UCSD-AML1 (cell line): ENCODE data around the gene HS3ST3B1.

Experiments
- DNase-seq: peaks from one replicate; lab custom pipeline; 2025; ENCODE audit not compliant: unreplicated experiment; lab: John Stamatoyannopoulos, UW

The HS3ST3B1 gene

DNA sequence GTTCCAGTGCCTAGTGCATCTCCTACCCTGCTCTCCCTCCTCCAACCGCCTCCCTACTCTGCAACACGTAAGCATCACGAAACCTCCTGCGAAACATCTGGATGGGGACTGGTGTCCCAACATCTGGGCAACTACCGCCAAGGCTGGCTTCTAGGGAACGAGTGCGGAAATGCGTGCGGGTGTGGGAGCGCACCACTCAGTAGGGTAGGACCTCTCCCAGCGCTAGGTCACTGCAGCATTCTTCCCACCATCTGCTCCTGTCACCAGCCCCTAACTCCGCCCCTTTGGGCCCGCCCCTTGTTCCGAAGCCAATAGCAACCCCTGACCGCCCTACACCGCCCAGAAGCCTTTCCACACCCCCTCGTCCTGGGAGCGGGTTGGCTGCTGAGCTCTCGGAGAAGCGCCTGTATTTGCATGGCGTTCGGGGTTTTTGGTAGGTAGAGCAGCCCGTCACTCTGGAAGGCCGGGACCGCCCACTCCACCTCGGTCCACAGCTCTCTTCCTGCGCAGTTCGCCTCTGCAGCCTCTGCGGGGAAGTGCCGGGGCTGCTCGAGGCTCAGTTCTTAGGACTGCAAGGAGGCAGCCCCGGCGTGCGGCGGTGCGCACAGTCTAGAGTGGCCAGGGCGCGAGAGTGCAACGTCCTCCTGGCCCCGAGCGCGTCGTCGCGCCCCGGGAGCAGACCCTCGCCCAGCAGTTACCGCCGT, at the start of gene HS3ST3B1:
Gene HS3ST3B1, plus strand, starts transcription at position 507 of the 704 bp plus-strand sequence. CDS start 438 bp downstream, outside the sequence.
- DNase-seq: peak; percentile 97

DNA sequence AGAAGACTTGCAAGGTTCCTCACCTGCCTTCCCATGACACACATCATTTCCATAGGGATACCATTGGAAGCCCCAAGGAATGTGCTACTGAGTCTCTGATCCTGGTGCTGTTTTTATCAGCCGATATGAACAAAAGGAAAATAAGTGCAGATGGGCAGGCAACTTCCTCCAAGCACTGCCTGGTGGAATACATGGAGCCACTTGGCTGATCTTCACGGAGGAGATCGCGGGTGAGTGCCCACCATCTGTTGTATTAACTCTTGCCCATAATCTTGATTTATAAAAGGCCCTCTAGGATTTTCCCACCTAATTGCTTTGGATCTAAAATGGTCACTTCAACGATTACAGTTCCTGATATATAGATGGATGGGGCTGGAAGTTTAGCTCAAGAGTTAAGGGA, 39.5 kb upstream of the HS3ST3B1 start:
- DNase-seq: no peak

DNA sequence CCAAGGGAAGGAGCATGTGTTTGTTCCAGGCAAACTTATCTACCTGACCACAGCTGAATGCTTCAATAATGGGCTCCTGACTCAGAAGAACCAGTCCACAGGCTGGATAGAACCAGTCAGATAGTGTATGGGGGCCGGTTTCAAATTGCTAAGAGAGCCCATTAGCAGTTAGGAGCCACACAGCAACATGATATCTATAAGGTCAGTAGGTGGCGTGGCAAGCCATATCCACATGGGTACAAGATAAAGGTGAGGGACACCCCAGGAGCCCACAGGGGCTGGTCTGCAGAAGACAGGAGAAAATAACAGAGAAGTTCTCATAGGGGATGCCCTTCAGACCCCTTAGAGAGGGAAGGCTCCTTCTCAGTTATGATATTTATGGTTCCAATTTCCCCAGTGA, 32.6 kb upstream of the HS3ST3B1 start:
- no peak for DNase-seq

DNA sequence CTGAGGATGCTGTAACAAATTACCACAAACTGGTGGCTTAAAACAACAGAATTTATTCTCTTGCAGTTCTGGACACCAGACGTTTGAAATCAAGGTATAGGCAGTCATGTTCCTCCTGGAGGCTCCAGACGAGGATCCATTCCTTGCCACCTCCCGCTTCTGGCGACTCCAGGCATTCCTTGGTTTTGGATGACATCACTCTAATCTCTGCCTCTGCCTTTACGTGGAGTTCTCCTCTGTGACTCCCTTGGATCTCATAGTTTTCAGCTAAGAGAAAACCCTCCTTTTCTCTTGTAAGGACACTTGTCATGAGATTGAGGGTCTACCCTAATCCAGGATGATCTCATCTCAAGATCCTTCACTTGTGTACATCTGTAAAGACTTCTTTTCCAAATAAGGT, 31.4 kb upstream of the HS3ST3B1 start:
- DNase-seq: no peak

DNA sequence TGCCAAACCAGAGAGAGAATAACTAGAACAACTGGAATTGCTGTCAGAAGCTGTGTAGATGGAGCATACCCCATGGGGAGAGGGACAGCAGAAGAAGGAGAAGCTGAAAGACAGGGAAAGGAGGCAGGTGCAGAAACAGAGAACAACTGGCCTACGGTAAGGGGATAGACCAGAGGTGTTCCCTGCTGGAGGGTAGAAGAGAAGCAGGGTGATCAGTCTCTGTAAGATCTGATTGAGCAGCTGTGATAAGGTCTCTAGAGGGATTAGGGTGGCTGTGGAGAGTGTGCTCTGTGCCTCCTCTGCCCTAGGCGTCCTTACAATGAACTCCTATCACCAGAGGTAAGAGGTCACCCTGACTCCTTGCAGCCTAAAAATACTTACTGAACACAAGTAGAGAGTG, 30.4 kb upstream of the HS3ST3B1 start:
- DNase-seq: no peak

DNA sequence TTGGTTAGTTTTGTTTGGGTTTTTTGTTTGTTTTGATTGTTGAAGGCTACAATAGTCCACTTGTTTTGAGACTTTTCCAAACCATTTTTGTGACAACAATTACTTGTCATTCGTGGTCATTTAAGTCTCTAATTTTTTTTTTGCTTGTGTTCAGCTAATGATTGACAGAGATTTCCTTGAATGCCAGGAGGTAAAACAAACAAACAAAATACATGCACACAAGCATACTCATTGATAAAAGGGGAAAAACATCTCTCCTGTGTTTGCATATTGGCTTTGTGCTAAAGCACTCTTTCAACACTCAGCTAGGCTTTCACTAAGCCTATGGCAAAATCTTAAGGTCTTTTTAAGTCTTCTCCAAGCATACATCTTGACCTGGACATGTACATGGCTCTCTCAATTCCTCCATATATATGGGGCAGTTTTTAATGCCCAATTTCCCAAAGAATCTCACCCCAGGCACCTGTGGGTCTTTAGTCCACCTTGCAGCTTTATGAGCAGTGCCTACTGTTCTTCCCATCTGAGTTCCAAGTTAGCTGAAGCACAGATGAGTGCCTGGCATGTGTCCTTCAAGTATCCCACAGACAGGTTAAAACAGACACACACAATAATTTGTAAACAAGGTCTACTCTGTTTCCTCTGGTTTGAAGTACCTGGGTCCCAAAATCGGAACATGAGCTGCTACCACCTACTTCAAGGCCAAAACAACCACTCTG, 24.2 kb upstream of the HS3ST3B1 start:
- DNase-seq: no peak

DNA sequence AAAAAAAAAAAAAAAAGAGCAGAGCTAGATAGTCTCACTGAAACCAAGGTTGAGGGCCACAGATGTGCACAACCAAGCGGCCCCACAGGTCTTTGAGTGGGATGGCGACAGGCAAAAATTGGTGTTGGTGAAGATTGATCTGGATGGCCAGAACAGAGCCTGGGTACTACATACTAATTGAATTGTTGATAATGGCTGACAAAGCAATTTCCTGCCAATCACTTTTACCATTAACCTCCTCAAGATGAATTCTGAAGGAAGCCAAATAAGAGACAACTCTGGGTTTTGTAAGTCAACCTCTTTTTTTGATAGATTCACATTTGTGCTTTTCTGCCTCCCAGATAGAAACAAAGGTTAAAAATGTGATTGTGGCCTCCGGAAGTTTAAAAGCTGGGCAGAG, 19.4 kb upstream of the HS3ST3B1 start:
- DNase-seq: no peak

DNA sequence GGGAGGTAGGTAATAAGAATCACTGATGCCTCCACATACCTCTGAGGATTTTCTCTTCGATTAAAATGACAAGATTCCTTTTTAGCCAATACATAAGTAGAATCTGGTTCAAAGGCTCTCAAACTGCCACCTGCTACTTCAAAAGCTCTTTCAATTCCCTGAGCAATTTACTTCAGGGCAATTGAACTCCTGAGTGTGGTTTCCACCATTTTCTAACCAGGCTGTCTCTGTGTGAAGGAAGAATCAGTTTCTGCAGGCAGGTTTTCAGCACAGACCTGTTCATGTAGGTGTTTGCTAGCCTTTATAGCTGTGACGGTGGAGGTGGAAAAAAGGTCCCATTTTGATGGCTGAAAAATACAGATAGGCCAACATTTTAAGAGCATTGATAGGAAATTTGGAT, 18.2 kb upstream of the HS3ST3B1 start:
- no peak for DNase-seq

DNA sequence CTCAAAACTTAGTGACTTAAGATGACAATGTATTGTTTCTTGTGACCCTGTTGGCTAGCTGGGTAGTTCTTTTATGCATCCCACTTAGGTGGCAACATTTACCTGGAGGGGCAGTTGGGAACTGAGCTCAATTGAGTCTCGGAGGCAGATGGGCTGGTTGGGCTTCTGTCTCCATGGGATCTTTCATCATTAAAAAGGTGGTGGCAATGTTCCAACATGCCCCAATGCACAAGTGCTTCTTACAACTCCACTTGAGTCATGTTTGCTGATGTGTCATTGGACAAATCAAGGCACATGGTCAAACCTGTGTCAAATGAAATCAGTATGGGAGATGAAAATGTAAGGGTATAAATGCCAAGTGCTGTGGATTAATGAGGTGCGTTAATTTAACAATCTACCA, 11.7 kb upstream of the HS3ST3B1 start:
- DNase-seq: no peak

DNA sequence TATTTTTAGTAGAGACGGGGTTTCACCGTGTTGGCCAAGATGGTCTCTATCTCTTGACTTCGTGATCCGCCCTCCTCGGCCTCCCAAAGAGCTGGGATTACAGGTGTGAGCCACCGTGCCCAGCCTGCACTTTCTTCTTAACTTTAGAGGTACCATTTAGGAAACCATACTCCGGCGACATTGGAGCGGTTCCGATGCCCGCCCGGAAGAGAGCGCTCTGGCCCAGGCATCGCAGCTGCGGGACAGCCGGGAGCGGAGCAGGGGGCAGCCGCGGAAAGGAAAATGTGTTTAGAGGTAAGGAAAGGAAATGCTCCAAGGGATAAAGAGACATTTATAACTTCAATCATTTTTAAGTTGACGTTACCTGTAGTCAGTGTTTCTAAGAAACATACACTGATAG, 6.0 kb upstream of the HS3ST3B1 start:
- no peak for DNase-seq

DNA sequence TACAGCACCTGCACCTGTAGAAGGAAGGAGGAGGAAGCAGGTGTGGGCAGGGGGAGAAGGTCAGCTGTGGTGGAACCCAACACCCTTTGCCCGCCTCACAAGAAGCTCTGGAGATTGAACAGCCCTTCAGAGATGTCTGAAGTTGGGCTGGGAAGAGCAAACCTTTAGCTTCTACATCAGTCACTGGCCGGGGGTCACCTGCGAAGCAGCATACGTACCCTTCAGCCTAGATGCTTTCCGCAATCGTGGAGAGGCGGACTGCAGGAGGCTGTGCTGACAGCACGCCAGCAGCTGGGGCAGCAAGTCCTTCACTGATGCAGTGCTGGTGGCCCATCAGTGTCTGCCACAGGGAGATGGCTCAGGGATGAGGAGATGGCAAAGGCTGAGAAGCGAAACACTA, 5.2 kb upstream of the HS3ST3B1 start:
- no peak for DNase-seq

DNA sequence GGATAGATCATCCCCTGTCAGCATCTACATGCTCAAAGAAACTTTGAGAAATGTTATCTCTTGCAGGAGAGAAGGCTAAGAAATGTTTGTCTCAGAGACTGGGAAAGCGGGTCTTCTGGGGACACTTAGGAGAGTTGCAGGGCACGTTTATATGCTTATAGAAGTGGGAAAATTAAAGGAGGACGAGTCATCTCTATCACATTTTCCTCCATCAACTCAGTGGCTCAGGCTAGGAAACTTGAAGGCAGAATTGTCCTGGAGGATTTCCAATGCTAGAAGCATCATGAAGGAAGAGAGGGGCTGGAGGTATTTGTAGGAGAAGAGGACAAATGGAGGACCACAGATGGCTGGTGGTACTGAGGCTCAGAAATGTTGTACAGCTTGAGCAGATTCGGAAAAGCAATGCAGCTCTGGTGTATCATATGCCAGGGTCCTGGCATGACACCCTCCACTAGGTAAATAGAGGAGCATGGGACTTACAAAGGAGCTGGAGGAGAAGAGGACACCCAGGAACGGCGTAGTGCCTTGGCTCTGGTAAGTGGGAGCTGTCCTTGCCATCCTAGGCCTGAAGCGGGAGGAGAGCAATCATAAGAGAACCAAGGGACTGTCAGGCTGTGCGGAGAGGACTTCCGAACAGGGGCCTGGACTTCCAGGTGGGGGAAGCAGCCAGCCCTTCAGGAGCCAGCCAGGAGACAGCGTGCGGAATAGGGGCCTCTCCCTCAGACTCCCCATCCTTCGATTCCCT, 4.5 kb upstream of the HS3ST3B1 start:
- DNase-seq: no peak

DNA sequence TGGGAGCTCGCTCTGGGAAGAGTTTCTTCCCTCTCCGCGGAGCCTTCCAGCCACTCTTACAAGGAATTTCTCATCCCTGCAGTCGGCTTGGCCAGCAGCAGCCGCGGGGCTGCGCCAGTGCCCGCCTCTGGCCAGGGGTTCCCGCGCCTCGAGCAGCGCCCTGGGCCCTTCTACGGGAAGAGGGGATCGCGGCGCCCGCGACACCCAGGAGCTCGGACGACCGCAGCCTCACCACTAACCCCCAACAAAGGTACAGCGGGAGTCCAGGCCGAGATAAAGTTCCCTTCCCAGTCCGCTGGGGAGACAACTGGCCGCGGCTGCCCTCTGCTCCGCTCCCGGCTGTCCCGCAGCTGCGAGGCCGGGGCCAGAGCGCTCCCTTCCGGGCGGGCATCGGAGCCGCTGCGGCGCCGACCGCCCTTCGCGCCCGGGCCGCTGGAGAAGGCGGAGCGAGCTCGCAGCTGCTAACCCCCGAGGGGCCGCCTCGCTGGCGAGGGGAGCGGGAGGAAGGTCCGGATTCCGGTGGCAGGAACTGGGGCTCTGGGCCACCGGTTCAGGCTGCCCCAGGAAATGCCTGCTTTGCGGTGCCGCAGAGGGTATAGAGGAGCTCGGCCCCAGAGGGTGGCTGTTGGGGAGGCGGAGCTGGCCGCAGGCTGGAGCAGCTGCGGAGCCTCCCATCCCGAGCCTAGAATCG, 3.6 kb upstream of the HS3ST3B1 start:
- DNase-seq: peak; percentile 74

DNA sequence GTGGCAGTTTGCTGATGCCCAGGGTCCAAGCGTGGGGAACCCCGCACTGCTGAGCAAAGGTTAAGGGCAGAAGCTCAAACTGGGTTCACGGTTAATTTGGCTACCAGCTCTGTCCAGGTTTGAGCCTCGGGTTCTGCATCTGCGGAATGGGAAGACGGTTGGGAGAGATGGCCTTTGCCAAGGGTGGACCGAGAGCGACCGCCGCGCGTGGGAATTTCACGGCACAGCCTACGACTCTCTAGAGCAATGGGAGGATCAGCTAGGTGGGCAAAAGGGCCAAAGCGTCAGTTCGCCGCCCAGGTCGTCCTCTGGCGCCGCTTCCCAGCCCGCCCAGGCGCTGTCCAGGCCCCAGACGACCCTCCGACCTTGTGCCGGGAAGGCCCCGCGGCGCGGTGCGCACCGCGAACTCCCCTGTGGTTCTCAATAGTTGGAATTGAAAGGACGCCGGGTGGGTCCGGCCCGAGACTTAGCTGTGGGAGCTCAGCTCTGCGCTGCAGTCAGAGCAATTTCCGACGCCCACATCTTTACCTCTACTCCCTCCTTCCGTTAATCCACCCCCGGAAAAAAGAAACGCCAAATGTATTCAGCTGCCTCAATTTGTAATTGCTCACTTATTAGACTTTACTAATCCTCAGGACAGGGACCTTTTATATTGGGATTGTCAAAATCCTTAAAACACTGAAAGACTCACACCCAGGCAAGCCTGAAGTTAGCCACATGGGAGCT, 2.5 kb upstream of the HS3ST3B1 start:
- no peak for DNase-seq

DNA sequence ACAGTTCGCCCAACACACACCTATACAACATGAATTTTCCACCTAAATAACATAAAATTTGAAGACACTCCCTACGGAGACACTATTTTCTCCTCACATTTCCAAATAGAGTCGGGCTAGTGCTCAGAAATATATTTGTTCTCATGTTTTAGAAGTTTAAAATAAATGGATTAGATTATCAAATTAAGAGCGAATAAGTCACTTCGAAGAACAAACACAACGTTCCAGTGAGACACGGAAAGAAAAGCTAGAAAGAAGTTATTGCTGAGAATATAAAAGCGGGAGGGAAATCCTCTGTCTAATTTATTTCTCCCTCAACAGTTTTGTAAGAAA, 2.0 kb upstream of the HS3ST3B1 start:
- no peak for DNase-seq

DNA sequence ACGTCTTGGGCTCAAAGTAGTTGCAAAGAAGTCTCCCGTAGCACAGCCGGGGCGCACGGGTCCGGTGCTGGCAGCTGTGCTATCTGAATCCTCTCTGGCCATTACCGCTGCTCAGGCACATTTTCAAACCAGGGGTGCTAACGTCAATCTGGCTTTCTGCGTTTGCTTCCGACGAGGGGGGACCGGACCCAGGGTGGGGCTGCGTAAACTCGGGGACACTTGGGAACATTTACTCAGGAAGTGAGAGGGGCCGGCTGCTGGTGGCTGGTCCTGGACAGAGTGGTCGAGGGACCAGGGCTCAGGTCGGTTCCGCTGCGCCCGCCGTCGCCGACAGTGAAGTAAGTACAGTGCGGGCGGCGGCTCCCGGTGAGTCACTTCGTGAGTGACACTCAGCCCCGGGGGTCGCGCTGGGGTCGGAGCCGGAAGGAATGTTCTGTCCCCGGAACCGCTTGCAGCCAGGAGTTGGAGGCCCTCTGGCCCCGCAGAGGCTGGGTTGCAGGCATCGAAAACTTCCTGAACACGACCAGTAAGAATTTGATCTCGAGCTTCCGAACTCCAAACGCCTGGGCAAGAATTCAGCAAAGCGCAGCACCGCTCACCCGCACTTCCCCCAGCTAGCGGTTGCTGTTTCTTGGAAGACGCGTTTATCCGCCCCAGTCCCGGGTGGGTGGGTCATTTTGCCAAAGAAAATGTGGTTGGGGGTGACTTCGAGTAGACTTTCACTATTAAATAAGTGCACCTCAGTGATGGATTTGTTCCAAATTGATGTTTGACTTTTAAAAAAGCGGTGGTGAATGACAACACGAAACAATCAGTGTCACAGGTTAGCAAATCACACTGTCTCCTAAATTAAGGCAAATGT, 1.4 kb upstream of the HS3ST3B1 start:
- no peak for DNase-seq

DNA sequence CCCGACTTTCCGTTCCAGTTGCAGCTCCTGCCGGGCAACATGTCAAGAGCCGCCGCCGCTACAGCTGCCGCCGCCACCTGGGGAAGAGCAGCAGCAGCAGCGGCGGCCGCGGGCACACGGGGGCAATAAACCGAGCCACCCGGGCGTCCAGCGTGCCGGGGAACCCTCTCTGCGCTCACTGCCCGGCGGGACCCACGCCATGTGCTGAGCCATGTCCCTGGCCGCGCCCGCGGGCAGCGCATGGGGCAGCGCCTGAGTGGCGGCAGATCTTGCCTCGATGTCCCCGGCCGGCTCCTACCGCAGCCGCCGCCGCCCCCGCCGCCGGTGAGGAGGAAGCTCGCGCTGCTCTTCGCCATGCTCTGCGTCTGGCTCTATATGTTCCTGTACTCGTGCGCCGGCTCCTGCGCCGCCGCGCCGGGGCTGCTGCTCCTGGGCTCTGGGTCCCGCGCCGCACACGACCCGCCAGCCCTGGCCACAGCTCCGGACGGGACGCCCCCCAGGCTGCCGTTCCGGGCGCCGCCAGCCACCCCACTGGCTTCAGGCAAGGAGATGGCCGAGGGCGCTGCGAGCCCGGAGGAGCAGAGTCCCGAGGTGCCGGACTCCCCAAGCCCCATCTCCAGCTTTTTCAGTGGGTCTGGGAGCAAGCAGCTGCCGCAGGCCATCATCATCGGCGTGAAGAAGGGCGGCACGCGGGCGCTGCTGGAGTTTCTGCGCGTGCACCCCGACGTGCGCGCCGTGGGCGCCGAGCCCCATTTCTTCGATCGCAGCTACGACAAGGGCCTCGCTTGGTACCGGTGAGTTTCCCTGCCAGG, 604 bp downstream of the HS3ST3B1 start:
- DNase-seq: peak; percentile 41

DNA sequence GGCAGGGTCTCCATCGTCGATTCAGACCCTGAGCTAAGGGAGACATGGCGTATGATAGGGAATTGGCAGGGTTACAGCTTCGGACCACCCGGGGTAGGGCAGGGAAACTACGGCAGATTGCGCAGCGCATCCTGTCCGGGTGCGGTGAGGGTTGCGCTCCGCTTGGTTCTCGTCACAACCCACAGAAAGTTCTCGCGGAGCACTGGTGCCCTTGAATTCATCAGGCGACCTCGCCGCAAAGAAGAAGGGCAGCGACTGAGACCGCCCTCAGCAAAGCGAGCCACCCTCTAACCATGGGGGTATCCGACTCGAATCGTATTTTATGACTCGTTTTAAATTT, 1.2 kb downstream of the HS3ST3B1 start:
- DNase-seq: peak; percentile 36

DNA sequence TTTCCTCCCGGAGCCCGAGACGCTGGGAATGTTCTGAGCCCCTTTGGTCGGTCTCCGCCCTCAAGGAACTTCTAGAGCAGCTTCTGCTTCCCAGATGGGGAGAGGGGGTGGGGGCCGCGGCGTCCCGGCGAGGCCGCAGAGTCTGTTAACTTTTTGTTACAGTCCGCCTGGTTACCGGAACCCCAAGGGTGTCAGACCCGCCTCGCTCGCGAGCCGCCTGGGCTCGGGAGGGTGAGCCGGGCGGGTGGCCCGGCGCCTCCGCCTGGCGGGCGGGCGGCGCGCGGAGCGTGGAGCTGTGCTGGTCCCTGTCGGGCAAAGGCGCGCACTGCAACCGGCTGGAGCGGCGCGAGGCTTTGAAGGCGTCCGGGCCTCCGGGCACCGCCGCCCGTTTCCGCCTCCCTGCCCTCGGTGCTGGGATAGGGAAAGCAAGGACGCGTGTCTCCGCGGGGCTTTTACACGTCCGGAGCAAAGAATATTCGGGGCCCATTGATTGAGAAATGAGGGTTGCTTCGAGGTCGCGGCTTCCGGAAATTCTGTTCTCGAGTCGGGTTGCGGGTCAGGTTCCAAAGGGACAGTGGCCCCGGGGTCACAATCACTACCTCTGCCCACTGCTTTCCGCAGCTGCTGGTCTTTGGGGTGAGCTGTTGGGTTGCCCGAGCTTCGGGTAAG, 1.7 kb downstream of the HS3ST3B1 start:
- DNase-seq: peak; percentile 82
